ENCODE data around the gene RBM23.
A peak's percentile ranks its signal among the peaks of the same experiment; 100 is the strongest.
"Not testable (repeated sequence)": the region's sequence is repeated elsewhere in the genome, so short reads cannot be mapped to it uniquely, and the experiment has no call there.

RBM23 gene

DNA sequence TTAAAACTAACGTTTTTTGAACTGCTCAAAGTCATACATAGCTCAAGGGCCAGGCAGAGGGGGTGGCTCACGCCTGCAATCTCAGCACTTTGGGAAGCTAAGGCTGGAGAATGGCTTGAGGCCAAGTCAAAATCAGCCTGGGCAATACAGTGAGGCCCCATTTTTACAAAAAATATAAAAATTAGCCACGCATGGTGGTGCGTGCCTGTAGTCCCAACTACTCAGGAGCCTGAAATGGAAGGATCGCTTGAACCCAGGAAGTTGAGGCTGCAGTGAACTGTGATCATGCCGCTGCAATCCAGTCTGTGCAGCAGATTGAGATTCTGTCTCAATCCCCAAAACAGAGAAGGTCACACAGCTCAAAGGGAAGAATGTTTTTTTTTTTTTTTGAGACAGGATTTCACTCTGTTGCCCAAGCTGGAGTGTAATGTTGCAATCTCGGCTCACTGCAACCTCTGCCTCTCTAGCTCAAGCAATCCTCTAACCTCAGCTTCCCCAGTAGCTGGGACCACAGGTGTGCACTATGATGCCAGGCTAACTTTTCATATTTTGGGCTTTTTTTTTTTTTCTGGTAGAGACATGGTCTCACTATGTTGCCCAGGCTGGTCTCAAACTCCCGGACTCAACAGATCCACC is 2.9 kb downstream of the RBM23 start:
- DNase-seq = no peak

- DNase-seq = not testable (repeated sequence)
Measured at GRCh38 chr14:22914836-22915235, 4.1 kb downstream of the RBM23 start.

DNA sequence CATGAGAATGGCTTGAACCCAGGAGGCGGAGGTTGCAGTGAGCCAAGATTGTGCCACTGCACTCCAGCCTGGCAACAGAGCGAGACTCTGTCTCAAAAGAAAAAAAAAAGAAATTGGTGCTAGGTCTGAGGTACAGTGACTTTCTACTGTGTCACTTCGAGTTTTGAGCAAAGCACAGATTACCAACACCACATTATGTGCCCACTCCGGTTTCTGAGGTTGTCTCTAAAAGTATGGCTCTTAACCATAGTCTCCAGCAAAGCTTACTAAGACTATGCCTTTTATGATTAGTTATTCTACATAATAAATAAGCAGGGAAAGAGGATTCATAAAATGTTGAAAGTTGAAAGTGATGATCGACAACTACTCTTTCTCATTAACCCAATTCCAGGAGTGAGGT is 8.0 kb downstream of the RBM23 start:
- no peak for DNase-seq

- no peak for DNase-seq
Measured at GRCh38 chr14:22908601-22909000, 10.3 kb downstream of the RBM23 start.

GRCh38 chr14:22907429-22907828 is 11.5 kb downstream of the RBM23 start:
- DNase-seq = no peak

DNA sequence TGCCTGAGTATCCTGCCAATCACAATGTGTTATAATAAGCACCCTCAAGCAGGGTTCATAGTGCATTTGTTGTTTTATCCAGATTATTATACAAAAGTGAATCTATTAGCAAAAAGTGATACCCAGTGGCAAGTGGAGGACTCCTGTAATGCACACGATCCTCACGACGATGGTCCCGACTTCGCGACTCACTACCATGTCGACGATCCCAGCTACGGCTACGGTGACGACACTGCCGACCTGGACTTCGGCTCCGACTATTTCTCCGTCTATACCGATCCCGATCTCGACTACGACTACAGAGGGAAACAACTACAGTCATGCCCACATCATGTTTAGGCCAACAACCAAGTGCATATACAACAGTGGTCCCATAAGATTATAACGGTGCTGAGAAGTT is 12.9 kb downstream of the RBM23 start:
- no peak for DNase-seq

GRCh38 chr14:22905627-22906026 is 13.3 kb downstream of the RBM23 start:
- no peak for DNase-seq

DNA sequence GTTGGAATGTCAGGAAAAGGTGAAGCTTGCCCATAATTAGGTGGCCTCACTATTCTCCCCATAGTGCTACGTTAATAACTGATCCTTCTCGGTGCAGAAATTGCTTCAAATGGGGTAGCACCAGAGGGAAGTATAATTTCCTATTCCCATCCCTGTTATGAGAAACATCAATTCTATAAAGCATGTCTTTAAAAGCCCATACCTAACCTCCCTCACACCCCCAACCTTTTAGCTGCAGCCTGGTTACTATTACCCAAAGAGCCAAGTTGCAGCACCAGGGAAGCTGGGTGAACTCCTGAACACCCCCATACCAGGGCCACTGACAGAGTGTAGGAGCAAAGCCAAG is 15.2 kb downstream of the RBM23 start:
- DNase-seq = no peak

DNA sequence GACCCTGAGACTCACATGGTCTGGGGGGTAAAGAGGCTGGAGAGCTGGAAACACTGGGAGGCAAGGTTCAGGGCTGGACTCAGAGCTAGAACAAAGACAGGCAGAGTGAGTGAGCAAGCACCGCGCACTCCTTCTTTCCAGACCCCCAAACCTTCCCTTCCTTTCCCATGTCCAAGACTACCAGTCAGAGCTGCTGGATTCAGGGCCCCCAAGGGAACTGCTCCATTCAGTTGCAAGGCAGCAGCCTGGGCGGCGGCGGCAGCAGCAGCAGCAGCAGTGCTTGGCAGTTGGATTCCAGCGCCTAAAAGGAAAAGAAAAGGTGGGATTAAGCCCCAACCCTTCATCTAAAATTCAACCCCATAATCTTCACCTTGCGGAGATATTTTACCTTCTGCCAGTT is 17.1 kb downstream of the RBM23 start:
- DNase-seq = no peak

DNA sequence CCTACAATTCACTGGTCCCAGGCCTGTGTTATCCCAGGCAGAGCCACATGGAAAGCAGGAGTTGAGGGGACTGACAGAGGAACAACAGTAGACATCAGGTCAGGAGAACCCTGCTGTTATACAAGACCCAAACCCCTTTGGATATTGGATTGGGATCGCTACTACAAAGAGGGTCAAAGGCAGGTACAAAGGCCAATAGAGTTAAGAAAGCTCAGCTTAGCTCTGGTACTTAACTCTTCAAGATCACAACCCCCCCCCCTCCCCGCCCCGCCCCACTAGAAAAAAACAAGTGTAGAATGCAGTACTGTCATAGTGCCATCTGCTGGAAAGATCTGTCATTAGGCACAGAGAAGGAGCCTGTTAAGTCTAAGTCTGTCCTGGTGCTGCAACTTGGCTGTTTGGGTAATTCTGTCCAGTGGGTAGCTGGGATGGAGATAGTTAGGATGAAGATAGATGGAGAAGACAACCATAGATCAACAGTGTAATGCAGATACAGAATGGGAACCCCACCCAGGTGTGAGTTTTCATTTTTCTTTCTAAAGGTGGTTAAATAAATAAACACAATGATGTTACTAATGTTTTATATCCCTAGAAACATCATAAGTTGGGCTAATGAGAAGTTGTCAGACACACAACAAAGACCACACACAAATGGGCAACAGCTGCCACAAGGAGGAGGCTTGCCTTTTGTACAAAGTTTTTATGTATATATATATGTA is 18.7 kb downstream of the RBM23 start:
- peak; percentile 54 for DNase-seq

DNA sequence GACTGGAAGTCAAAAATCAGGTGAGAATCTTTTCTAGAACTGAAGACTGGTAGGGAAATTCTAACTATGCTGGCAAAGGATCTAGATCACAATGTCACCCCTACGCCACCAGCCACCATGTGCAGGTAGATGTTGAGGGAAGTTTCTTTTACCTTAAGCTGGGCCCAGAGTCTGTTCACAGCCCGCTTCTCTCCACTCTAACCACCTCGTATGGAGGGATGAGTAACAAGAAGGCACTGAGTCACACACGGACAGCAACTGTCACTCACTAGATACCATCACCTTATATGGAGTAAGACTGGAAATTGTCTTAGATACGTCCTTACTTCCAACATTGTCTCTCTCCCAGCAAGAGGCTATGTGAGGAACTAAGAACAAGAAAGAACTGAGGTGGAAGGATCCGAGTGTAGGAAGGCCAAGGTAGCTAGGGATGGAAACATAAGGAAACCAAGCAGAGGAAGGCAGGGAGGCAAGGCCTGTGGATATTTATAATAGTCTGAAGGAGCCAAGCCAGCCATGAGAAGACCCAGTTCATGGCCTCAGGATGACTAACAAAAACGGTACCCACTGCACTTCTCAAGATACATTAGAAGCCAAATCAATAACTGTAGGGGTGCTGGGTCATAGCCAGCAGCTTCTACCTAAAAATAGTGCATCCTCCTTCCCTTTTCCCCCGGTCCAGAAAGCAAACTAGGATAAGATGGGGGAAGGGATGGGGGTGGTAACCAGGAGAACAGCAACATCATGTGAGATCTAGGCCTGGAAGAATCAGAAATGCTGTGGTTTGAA is 20.5 kb downstream of the RBM23 start:
- DNase-seq = no peak

GRCh38 chr14:22897357-22897756 is 21.6 kb downstream of the RBM23 start:
- DNase-seq = no peak

GRCh38 chr14:22896760-22897159 is 22.2 kb downstream of the RBM23 start:
- DNase-seq = no peak

- peak; percentile 100 for DNase-seq
Measured at GRCh38 chr14:22896356-22896755, 22.6 kb downstream of the RBM23 start.

DNA sequence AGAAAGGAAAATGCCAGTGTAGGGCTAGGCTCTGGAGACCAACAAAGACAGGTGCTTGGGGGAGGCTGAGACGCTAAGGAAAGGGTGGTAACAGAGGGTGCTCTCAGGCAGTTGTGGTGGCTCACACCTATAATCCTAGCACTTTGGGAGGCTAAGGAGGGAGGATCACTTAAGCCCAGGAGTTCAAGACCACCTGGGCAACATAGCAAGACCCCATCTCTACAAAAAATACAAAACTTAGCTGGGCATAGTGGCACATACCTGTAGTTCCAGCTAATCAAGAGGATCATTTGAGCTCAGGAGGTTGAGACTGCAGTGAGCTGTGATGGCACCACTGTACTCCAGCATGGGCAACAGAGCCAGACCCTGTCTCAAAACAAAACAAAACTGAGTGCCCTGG is 23.5 kb downstream of the RBM23 start:
- no peak for DNase-seq

DNA sequence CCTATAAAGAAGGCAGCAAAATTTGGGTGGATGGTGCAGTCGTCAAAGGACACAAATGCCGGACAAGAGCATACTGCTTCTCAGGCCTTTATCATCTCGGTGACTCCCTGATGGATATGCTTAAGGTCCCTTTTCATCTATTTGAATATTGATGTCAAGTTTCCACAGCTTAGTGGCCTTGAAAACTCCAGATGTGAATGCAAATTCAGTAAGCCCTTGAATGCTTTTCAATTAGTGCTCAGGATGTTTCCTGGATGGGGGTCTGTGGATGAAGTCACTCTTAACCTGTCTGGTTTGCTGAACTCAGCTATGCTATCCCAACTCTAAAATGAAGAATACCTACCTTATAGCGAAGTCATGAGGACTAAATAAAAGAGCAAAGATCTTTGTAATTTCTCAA is 25.2 kb downstream of the RBM23 start:
- no peak for DNase-seq

GRCh38 chr14:22892488-22892887 is 26.5 kb downstream of the RBM23 start:
- DNase-seq = no peak

GRCh38 chr14:22890416-22890815 is 28.5 kb downstream of the RBM23 start:
- no peak for DNase-seq

DNA sequence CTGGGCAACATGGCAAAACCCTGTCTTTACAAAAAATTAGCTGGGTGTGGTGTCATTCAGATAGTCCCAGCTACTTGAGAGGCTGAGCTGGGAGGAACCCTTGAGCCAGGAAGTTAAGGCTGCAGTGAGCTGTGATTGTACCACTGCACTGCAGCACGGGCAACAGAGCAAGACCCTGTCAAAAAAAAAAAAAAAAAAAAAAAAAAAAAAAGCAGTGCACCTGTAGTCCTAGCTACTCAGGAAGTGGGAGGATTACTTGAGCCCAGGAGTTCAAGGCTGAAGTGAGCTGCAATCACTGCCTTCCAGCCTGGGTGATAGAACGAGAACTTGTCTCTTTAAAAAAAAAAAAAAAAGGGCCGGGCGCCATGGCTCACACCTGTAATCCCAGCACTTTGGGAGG is 30.3 kb downstream of the RBM23 start:
- no peak for DNase-seq

GRCh38 chr14:22887990-22888378 is 31.0 kb downstream of the RBM23 start:
- no peak for DNase-seq

GRCh38 chr14:22887260-22887989 is 31.5 kb downstream of the RBM23 start:
- DNase-seq = peak; percentile 100

DNA sequence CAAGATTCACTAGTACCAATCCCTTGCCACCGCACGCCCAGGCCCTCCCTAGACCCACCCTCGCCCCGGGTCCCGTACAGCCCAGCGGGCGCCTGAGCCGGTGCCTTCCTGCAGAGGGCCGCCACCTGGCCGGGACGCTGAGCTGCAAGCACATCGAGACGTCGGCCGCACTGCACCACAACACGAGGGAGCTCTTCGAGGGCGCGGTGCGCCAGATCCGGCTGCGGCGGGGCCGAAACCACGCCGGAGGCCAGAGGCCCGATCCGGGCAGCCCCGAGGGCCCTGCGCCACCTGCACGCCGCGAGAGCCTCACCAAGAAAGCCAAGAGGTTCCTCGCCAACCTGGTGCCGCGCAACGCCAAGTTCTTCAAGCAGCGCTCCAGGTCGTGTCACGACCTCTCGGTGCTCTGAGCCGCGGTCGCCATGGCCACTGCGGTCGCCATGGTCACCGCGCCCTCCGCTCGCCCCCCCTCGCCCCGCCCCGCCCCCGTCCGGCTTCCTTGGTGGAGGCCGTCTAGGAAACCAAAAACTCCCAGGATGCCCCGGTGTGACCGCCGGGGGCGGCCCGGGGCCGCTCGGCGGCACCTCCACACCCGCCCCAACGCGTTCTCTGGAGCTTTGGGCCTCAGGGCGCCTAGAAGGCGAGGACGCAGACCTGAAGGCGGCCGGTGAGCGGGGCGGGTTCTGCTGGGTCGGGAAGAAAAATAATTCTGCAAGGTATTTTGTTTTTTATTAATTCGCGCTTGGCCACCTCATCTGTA is 32.3 kb downstream of the RBM23 start:
- peak; percentile 90 for DNase-seq

GRCh38 chr14:22885975-22886374 is 33.0 kb downstream of the RBM23 start:
- no peak for DNase-seq
